Sigmoid colon (tissue), 7 donors: ENCODE data around the gene LARGE1. TPM values are rescaled to one million over a fixed set of nuclear protein-coding genes. Genes with fewer than 3 reads are reported as not detected.
A peak's percentile ranks its signal among the peaks of the same experiment; 100 is the strongest.

ENCODE experiments used
- DNase-seq: peaks from one replicate; pipeline ENCODE4 v3.0.0-alpha.2; 2019
- H3K27ac ChIP-seq, 4 donors: fragments of 200-600 bp; sonication (generic); one replicate each; pipeline ENCODE4 v1.5.1; 2016 to 2019; ENCODE audit warnings: mild to moderate bottlenecking in 1 of 4
- H3K27me3 ChIP-seq, 3 donors: fragments of 200-600 bp; sonication (generic); one replicate each; pipeline ENCODE4 v1.5.1; 2019; ENCODE audit warnings: mild to moderate bottlenecking in 1 of 3
- H3K36me3 ChIP-seq, 4 donors: fragments of 200-600 bp; sonication (generic); one replicate each; pipeline ENCODE4 v1.5.1; 2016 to 2019
- H3K4me1 ChIP-seq, 4 donors: fragments of 200-600 bp; sonication (generic); one replicate each; pipeline ENCODE4 v1.5.1; 2017 to 2019
- H3K4me3 ChIP-seq, 4 donors: fragments of 200-600 bp; sonication (generic); one replicate each; pipeline ENCODE4 v1.5.1; 2017 to 2019; ENCODE audit warnings: mild to moderate bottlenecking in 2 of 4, moderate library complexity in 1 of 4
- H3K9me3 ChIP-seq, 4 donors: fragments of 200-600 bp in 3 of 4; sonication (generic) in 3 of 4; one replicate each; pipeline versions ENCODE4 v1.5.1 to v1.6.1; 2013 to 2019
- EP300 ChIP-seq, 4 donors: sonication (generic); formaldehyde crosslinking; IDR thresholded peaks; one replicate each; pipeline ENCODE4 v1.6.1; 2017; ENCODE audit warnings: antibody characterized with exemption in 4 of 4
- POLR2A ChIP-seq, 2 donors: fragments of 450-650 bp; IDR thresholded peaks; one replicate each; pipeline ENCODE4 v1.6.1; 2016; ENCODE audit warnings: antibody characterized with exemption in 2 of 2, mild to moderate bottlenecking in 2 of 2, moderate library complexity in 2 of 2
- POLR2AphosphoS5 ChIP-seq, 4 donors: sonication (generic); formaldehyde crosslinking; IDR thresholded peaks; one replicate each; pipeline ENCODE4 v1.6.1; 2017; ENCODE audit warnings: antibody characterized with exemption in 4 of 4
- WGBS, 2 donors: extraction: QIAGEN DNeasy Blood & Tissue Kit; methylation state at CpG; one replicate each; pipeline ENCODE4 v1.1.7; 2013; 5-methylcytosine and 5-hydroxymethylcytosine counted together
- intact Hi-C: fragments of 100-400 bp; cut with DNase I; formaldehyde crosslinking; loops from one replicate; pipeline ENCODE4 v1.15.1; 2023
- polyA plus RNA-seq, 3 donors: library from polyadenylated mRNA; stranded (reverse); fragments of 200-250 nt; gene quantifications; one replicate each; pipeline ENCODE4 v1.2.3, GENCODE V29; 2013
- total RNA-seq, 4 donors: library from RNA; depleted of rRNA; stranded (reverse); fragments of >200 nt; gene quantifications; one replicate each; pipeline ENCODE4 v1.1.0, GENCODE V29; 2016
- TF ChIP-seq, protein P1 (sequence below), 4 experiments: fragments of 450-650 bp in 3 of 4; fragments of 200-600 bp in 1 of 4; IDR thresholded peaks; one replicate each; pipeline ENCODE4 v1.5.1; 2016 to 2019; ENCODE audit warnings: antibody characterized with exemption in 4 of 4, mild to moderate bottlenecking in 3 of 4, moderate library complexity in 2 of 4
- donor health status: healthy with polysubstance abuse.
- donor health status: Bipolar disorder and iron deficiency.
- donor health status: healthy.

Gene LARGE1
- total and polyA plus RNA-seq, 7 donors, result 5.8 to 74.4 (median 38.0) TPM

DNA sequence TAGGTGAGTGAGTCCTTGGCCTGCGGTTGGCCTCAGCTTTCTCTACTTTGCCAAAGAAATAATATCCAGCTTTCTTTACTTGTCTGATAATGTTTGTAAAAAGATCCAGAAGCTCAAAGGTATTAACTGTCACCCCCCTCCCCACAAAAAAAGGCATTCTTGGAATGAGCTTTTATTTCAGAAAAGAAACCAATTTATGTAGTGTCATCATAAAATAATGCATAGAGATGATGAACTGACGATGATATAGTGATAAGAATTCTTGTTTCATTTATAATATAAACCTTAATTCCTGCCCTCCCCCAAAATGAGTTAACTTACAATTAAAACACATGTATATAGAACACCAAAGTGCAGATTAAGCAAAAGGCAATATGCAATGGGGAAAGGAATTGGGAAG, 191.4 kb downstream of the LARGE1 start:
- Histone ChIP-seq H3K4me3 (no peak overlapping the region), H3K27me3 (no peaks in the 10 kb centered on the region), H3K27ac (no peak overlapping the region), H3K4me1 (peaks cover 0 to 42% (median 33%) of the 10 kb centered on the region in 4 donors), H3K9me3 (no peaks in the 10 kb centered on the region), H3K36me3 (no peaks in the 10 kb centered on the region)
- WGBS, 2 donors, result 92 to 95% methylated on average over 2 of the region's 2 CpGs
- DNase-seq, result no peak
- intact Hi-C loops, result loop anchor here (5.0 to 10.0 kb wide), 2 partner anchors 64 to 193 kb away; partner anchors contain the start of gene LARGE1
- no peak for TF ChIP-seq EP300 (IDR thresholded peaks at IDR 0.05)
- TF ChIP-seq, protein P1, sequence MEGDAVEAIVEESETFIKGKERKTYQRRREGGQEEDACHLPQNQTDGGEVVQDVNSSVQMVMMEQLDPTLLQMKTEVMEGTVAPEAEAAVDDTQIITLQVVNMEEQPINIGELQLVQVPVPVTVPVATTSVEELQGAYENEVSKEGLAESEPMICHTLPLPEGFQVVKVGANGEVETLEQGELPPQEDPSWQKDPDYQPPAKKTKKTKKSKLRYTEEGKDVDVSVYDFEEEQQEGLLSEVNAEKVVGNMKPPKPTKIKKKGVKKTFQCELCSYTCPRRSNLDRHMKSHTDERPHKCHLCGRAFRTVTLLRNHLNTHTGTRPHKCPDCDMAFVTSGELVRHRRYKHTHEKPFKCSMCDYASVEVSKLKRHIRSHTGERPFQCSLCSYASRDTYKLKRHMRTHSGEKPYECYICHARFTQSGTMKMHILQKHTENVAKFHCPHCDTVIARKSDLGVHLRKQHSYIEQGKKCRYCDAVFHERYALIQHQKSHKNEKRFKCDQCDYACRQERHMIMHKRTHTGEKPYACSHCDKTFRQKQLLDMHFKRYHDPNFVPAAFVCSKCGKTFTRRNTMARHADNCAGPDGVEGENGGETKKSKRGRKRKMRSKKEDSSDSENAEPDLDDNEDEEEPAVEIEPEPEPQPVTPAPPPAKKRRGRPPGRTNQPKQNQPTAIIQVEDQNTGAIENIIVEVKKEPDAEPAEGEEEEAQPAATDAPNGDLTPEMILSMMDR (IDR thresholded peaks at IDR 0.05), result no peak
- TF ChIP-seq POLR2AphosphoS5 (IDR thresholded peaks at IDR 0.05), result no peak
- TF ChIP-seq POLR2A (IDR thresholded peaks at IDR 0.05), result no peak

DNA sequence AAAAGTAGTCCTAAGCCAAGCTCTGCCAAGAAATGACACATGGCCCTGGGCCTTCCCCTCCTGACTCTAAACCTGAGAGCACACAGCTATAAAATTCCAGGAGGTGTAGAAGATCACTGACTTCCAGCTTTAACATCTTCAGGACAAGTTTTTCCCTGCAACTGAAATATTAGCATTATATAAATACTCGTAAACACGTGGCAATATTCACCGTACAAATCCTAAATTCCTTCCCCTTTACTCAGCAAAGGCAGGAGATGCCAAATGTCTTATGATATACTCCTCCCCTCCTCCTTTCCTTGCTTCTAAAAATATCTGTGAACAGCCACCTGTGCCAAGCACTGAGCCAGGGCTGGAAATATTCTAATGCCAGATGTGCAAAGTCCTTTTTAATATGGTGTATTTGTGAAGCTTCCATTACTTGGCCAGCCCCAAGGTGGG, 194.0 kb downstream of the LARGE1 start:
- intact Hi-C loops, result loop anchor here (5.0 to 10.0 kb wide), 2 partner anchors 62 to 196 kb away; partner anchors contain the start of gene LARGE1
- Histone ChIP-seq H3K4me1 (peaks cover 0 to 44% (median 33%) of the 10 kb centered on the region in 4 donors), H3K9me3 (no peaks in the 10 kb centered on the region), H3K36me3 (no peaks in the 10 kb centered on the region), H3K27me3 (no peaks in the 10 kb centered on the region), H3K4me3 (no peak overlapping the region), H3K27ac (peak overlapping the region; percentile 56 to 80 (median 64))
- DNase-seq, result peak; percentile 70
- TF ChIP-seq EP300 (IDR thresholded peaks at IDR 0.05) (peak; percentile 34 to 85 (median 75)), POLR2A (IDR thresholded peaks at IDR 0.05) (no peak), POLR2AphosphoS5 (IDR thresholded peaks at IDR 0.05) (peak; percentile 51 to 87 (median 69))
- TF ChIP-seq, protein P1 (IDR thresholded peaks at IDR 0.05), result no peak
- WGBS, 2 donors, result 58 to 65% methylated on average over 3 of the region's 3 CpGs

DNA sequence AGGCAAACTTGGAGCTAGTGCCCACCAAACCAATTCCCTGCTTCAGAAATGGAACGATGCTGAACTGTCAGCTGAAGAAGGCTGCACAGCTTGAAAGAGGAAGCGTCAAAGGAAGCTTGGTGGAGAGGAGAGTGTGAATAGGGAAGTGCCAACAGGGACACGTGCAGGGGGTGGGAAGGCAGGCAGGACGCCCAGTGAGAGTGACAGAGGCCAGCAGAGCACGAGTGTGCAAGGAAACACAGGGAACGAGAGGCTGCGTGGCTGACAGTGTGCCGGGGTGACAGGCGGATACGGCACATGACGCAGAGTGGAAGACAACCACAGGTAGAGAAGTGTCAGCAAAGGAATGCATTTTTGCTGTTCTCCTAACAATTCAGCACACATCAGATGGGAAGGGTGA, 196.4 kb downstream of the LARGE1 start:
- H3K4me3 ChIP-seq, result no peak overlapping the region
- WGBS, 2 donors, result 67 to 91% methylated on average over 11 of the region's 11 CpGs
- no peak for DNase-seq
- H3K27ac ChIP-seq, result no peak overlapping the region
- no peaks in the 10 kb centered on the region for H3K36me3 ChIP-seq
- H3K4me1 ChIP-seq, result peaks cover 0 to 44% (median 33%) of the 10 kb centered on the region in 4 donors
- TF ChIP-seq, protein P1 (IDR thresholded peaks at IDR 0.05), result no peak
- no peak for TF ChIP-seq EP300 (IDR thresholded peaks at IDR 0.05)
- no peak for TF ChIP-seq POLR2AphosphoS5 (IDR thresholded peaks at IDR 0.05)
- H3K9me3 ChIP-seq, result no peaks in the 10 kb centered on the region
- H3K27me3 ChIP-seq, result no peaks in the 10 kb centered on the region
- intact Hi-C loops, result loop anchor here (10.0 kb wide), 1 partner anchor 59 kb away; no protein-coding TSS in a partner anchor

DNA sequence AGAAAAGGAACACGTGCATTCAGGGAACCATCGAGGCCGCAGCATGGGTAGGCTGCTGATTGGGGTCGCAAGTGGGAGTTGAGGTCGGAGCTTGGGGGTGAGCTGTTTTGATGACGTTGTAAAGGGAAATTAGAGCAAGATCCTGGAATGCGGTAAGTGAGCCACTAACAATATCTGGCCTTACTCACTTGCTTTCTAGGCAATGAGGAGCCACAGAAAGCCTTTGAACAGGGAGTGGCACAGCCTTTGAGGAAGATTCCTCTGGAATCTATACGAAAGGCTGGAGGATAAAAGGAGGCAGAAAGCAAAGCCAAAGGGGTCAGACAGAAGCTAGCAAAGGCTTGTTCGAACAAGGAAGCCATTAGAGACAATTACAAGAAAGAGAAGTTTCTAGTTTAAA, 197.5 kb downstream of the LARGE1 start:
- intact Hi-C loops, result loop anchor here (10.0 kb wide), 1 partner anchor 58 kb away; no protein-coding TSS in a partner anchor
- 88 to 93% methylated on average over 9 of the region's 9 CpGs for WGBS, 2 donors
- H3K27ac ChIP-seq, result no peak overlapping the region
- no peaks in the 10 kb centered on the region for H3K27me3 ChIP-seq
- H3K4me3 ChIP-seq, result no peak overlapping the region
- H3K4me1 ChIP-seq, result peaks cover 0 to 40% (median 29%) of the 10 kb centered on the region in 4 donors
- DNase-seq, result no peak
- TF ChIP-seq POLR2AphosphoS5 (IDR thresholded peaks at IDR 0.05) (no peak), POLR2A (IDR thresholded peaks at IDR 0.05) (no peak), EP300 (IDR thresholded peaks at IDR 0.05) (no peak)
- TF ChIP-seq, protein P1 (IDR thresholded peaks at IDR 0.05), result no peak
- H3K36me3 ChIP-seq, result no peaks in the 10 kb centered on the region
- no peaks in the 10 kb centered on the region for H3K9me3 ChIP-seq
